HepG2 (cell line): Measurements from ENCODE around the gene SPATA21. TPM values are rescaled to one million over a fixed set of nuclear protein-coding genes. Genes with fewer than 3 reads are reported as not detected.
A peak's percentile ranks its signal among the peaks of the same experiment; 100 is the strongest.

Source experiments
- CENPT ChIP-seq: sonication (generic); formaldehyde crosslinking; IDR thresholded peaks from 2 replicates; pipeline ENCODE4 v1.8.0; 2022; ENCODE audit warnings: low read depth, mild to moderate bottlenecking, moderate library complexity, missing genetic modification reagents
- YY1 ChIP-seq: IDR thresholded peaks from 2 replicates; pipeline ENCODE4 v1.6.1; 2011; ENCODE audit warnings: low read length, low read depth, moderate library complexity, mild to moderate bottlenecking; ENCODE audit not compliant: insufficient read depth, insufficient replicate concordance
- ZNF317 ChIP-seq: sonication (generic); formaldehyde crosslinking; IDR thresholded peaks from 2 replicates; pipeline ENCODE4 v1.5.0; 2020; ENCODE audit warnings: mild to moderate bottlenecking, missing genetic modification reagents
- ZNF430 ChIP-seq: sonication (generic); formaldehyde crosslinking; IDR thresholded peaks from 2 replicates; pipeline ENCODE4 v1.9.0; 2021; ENCODE audit warnings: mild to moderate bottlenecking, missing genetic modification reagents
- ZNF496 ChIP-seq: sonication (generic); formaldehyde crosslinking; IDR thresholded peaks from 2 replicates; pipeline ENCODE4 v1.8.1; 2023; ENCODE audit warnings: mild to moderate bottlenecking, moderate library complexity, missing genetic modification reagents; ENCODE audit not compliant: insufficient replicate concordance
- polyA plus RNA-seq, 8 experiments: library from polyadenylated mRNA; depleted of rRNA in 3 of 8; stranded (reverse) in 7 of 8; unstranded in 1 of 8; fragments of >200 nt; fragmentation: Illumina TruSeq in 4 of 8; extraction: Trizol in 4 of 8; gene quantifications; 2 replicates each; pipeline versions ENCODE4 v1.2.1 to v1.2.3, GENCODE V29; 2011 to 2016; ENCODE audit warnings: low read depth in 4 of 8, missing spikeins in 1 of 8, mixed read lengths in 1 of 8; ENCODE audit not compliant: insufficient read depth in 1 of 8
- total RNA-seq, 5 experiments: library from RNA; depleted of rRNA; stranded (reverse); fragments of >200 nt; fragmentation: Illumina TruSeq; extraction: Trizol; gene quantifications; 2 replicates each; pipeline ENCODE4 v1.2.3, GENCODE V29; 2016; ENCODE audit warnings: low read depth in 1 of 5
- TF ChIP-seq, protein P1 (sequence below): sonication (generic); formaldehyde crosslinking; conservative IDR thresholded peaks from 2 replicates; pipeline ENCODE4 v1.4.0; 2020; ENCODE audit warnings: missing genetic modification reagents
- TF ChIP-seq, protein P2 (sequence below): sonication (generic); formaldehyde crosslinking; IDR thresholded peaks from 2 replicates; pipeline ENCODE4 v1.9.0; 2021; ENCODE audit warnings: missing genetic modification reagents, borderline replicate concordance
- TF ChIP-seq, protein P3 (sequence below): sonication (generic); formaldehyde crosslinking; IDR thresholded peaks from 2 replicates; pipeline ENCODE4 v1.8.1; 2023; ENCODE audit warnings: mild to moderate bottlenecking, inconsistent platforms, moderate library complexity, missing genetic modification reagents, borderline replicate concordance
- TF ChIP-seq, protein P4 (sequence below), 2 experiments: sonication (generic) in 1 of 2; formaldehyde crosslinking in 1 of 2; IDR thresholded peaks; 2 replicates each; pipeline versions ENCODE4 v1.4.0 to v1.6.1; 2018 to 2020; ENCODE audit warnings: missing genetic modification reagents in 2 of 2, borderline replicate concordance in 1 of 2, low read depth in 1 of 2, mild to moderate bottlenecking in 1 of 2, missing biosample characterization in 1 of 2
- TF ChIP-seq, protein P5 (sequence below): sonication (generic); formaldehyde crosslinking; IDR thresholded peaks from 2 replicates; pipeline ENCODE4 v1.5.1; 2020; ENCODE audit warnings: mild to moderate bottlenecking, missing genetic modification reagents, moderate library complexity
- TF ChIP-seq, protein P6 (sequence below): sonication (generic); formaldehyde crosslinking; IDR thresholded peaks from 2 replicates; pipeline ENCODE4 v1.5.1; 2020; ENCODE audit warnings: mild to moderate bottlenecking, missing genetic modification reagents
- TF ChIP-seq, protein P7 (sequence below): sonication (generic); formaldehyde crosslinking; IDR thresholded peaks from 2 replicates; pipeline ENCODE4 v1.5.0; 2020; ENCODE audit warnings: missing genetic modification reagents

The SPATA21 gene
- total and polyA plus RNA-seq, 2 of the 13 experiments (the other 11 are each of a cell fraction or from before 2014, with no cell fraction given): 0.80 to 1.4 TPM

DNA sequence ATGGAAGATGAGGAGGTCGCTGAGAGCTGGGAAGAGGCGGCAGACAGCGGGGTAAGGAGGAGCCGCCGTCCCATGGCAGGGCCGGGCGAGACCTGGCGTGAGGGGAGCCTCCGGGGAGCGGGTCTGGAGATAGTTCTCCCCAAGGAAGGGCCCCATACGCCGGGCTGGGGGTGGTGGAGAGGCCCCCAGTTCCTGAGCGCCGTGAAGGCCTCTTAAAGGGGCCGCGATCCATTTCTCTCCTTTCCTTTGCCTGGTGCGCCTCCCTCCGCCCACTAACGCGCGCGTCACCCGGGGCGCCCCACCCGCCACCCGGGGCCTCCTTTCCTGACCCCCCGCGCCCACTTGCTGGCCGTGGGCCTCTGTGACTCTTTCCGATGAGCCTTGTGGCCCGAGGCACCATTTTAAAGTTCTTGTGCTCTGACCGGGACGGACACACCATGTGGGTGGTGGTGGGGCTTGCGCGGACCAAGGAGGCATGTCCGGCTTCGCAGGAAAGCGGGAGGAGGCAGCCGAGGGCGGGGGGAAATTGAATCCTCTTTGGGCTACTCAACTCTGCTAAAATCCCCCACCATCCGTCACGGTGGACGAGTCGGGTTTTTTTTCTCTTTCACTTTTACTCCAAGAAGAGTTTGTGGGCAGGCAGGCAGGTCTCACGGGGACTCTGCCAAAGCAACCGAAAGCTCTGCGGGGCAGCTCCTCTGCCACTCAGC is 69.8 kb downstream of the SPATA21 start (continued):
- TF ChIP-seq, protein P1, sequence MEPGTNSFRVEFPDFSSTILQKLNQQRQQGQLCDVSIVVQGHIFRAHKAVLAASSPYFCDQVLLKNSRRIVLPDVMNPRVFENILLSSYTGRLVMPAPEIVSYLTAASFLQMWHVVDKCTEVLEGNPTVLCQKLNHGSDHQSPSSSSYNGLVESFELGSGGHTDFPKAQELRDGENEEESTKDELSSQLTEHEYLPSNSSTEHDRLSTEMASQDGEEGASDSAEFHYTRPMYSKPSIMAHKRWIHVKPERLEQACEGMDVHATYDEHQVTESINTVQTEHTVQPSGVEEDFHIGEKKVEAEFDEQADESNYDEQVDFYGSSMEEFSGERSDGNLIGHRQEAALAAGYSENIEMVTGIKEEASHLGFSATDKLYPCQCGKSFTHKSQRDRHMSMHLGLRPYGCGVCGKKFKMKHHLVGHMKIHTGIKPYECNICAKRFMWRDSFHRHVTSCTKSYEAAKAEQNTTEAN (CRISPR knock-in tag): peak; percentile 84
- TF ChIP-seq ZNF317 (CRISPR knock-in tag) (peak; percentile 67; the same call in 1 of the 2 replicates), YY1 (no peak), ZNF496 (CRISPR knock-in tag) (no peak), ZNF430 (CRISPR knock-in tag) (peak; percentile 29; the same call in 1 of the 2 replicates), CENPT (CRISPR knock-in tag) (no peak)
- TF ChIP-seq, protein P2, sequence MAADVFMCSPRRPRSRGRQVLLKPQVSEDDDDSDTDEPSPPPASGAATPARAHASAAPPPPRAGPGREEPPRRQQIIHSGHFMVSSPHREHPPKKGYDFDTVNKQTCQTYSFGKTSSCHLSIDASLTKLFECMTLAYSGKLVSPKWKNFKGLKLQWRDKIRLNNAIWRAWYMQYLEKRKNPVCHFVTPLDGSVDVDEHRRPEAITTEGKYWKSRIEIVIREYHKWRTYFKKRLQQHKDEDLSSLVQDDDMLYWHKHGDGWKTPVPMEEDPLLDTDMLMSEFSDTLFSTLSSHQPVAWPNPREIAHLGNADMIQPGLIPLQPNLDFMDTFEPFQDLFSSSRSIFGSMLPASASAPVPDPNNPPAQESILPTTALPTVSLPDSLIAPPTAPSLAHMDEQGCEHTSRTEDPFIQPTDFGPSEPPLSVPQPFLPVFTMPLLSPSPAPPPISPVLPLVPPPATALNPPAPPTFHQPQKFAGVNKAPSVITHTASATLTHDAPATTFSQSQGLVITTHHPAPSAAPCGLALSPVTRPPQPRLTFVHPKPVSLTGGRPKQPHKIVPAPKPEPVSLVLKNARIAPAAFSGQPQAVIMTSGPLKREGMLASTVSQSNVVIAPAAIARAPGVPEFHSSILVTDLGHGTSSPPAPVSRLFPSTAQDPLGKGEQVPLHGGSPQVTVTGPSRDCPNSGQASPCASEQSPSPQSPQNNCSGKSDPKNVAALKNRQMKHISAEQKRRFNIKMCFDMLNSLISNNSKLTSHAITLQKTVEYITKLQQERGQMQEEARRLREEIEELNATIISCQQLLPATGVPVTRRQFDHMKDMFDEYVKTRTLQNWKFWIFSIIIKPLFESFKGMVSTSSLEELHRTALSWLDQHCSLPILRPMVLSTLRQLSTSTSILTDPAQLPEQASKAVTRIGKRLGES (CRISPR knock-in tag): 0 out of 2 replicates have a peak, but pooled peaks have one; percentile 70
- TF ChIP-seq, protein P3, sequence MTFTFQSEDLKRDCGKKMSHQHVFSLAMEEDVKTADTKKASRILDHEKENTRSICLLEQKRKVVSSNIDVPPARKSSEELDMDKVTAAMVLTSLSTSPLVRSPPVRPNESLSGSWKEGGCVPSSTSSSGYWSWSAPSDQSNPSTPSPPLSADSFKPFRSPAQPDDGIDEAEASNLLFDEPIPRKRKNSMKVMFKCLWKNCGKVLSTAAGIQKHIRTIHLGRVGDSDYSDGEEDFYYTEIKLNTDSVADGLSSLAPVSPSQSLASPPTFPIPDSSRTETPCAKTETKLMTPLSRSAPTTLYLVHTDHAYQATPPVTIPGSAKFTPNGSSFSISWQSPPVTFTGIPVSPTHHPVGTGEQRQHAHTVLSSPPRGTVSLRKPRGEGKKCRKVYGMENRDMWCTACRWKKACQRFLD: no peak; the same call in 1 of the 2 replicates
- TF ChIP-seq, protein P4, sequence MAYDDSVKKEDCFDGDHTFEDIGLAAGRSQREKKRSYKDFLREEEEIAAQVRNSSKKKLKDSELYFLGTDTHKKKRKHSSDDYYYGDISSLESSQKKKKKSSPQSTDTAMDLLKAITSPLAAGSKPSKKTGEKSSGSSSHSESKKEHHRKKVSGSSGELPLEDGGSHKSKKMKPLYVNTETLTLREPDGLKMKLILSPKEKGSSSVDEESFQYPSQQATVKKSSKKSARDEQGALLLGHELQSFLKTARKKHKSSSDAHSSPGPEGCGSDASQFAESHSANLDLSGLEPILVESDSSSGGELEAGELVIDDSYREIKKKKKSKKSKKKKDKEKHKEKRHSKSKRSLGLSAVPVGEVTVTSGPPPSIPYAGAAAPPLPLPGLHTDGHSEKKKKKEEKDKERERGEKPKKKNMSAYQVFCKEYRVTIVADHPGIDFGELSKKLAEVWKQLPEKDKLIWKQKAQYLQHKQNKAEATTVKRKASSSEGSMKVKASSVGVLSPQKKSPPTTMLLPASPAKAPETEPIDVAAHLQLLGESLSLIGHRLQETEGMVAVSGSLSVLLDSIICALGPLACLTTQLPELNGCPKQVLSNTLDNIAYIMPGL (CRISPR knock-in tag; IDR thresholded peaks at IDR 0.05; ENCODE audit: borderline replicate concordance in 1 of 2, low read depth in 1 of 2): peak; percentile 59 to 86; a peak in 2 of 4 replicates
- TF ChIP-seq, protein P5, sequence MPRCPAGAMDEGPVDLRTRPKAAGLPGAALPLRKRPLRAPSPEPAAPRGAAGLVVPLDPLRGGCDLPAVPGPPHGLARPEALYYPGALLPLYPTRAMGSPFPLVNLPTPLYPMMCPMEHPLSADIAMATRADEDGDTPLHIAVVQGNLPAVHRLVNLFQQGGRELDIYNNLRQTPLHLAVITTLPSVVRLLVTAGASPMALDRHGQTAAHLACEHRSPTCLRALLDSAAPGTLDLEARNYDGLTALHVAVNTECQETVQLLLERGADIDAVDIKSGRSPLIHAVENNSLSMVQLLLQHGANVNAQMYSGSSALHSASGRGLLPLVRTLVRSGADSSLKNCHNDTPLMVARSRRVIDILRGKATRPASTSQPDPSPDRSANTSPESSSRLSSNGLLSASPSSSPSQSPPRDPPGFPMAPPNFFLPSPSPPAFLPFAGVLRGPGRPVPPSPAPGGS: no peak
- TF ChIP-seq, protein P6, sequence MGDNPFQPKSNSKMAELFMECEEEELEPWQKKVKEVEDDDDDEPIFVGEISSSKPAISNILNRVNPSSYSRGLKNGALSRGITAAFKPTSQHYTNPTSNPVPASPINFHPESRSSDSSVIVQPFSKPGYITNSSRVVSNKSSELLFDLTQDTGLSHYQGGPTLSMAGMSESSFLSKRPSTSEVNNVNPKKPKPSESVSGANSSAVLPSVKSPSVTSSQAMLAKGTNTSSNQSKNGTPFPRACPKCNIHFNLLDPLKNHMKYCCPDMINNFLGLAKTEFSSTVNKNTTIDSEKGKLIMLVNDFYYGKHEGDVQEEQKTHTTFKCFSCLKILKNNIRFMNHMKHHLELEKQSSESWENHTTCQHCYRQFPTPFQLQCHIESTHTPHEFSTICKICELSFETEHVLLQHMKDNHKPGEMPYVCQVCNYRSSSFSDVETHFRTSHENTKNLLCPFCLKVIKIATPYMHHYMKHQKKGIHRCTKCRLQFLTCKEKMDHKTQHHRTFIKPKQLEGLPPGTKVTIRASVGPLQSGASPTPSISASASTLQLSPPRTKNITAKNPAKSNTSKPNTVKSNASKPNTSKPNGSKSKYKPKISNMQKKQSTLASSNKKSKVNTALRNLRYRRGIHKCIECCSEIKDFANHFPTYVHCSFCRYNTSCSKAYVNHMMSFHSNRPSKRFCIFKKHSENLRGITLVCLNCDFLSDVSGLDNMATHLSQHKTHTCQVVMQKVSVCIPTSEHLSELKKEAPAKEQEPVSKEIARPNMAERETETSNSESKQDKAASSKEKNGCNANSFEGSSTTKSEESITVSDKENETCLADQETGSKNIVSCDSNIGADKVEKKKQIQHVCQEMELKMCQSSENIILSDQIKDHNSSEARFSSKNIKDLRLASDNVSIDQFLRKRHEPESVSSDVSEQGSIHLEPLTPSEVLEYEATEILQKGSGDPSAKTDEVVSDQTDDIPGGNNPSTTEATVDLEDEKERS (CRISPR knock-in tag): no peak
- TF ChIP-seq, protein P7, sequence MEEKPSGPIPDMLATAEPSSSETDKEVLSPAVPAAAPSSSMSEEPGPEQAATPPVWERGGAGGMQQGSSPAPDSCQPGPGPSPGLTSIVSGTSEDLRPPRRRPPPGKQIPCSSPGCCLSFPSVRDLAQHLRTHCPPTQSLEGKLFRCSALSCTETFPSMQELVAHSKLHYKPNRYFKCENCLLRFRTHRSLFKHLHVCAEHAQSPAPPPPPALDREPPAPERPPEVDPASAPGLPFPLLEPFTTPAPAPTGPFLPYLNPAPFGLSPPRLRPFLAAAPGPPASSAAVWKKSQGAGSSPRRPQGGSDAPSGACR: peak; percentile 15; the same call in 1 of the 2 replicates
